K562 (cell line): Measurements from ENCODE around the gene GINS3. TPM values are rescaled to one million over a fixed set of nuclear protein-coding genes. Genes with fewer than 3 reads are reported as not detected.

Source experiments
- ARHGAP35 ChIP-seq: fragments of 450-650 bp; IDR thresholded peaks from 2 replicates; pipeline ENCODE4 v1.6.1; 2018; ENCODE audit not compliant: partially characterized antibody
- CBFB ChIP-seq: sonication (generic); formaldehyde crosslinking; IDR thresholded peaks from 2 replicates; pipeline ENCODE4 v1.4.0; 2020; ENCODE audit warnings: mild to moderate bottlenecking, missing genetic modification reagents
- CREM ChIP-seq: IDR thresholded peaks from 2 replicates; pipeline ENCODE4 v1.6.1; 2014; ENCODE audit warnings: antibody characterized with exemption, low read depth
- FOSL1 ChIP-seq: fragments of 200-800 bp; sonication (Bioruptor generic); conservative IDR thresholded peaks from 2 replicates; pipeline ENCODE4 v1.6.1; 2016; ENCODE audit warnings: missing genetic modification characterization, missing compliant biosample characterization
- FOXK1 ChIP-seq: sonication (generic); formaldehyde crosslinking; IDR thresholded peaks from 2 replicates; pipeline ENCODE4 v1.8.0; 2022; ENCODE audit warnings: missing genetic modification reagents, mild to moderate bottlenecking, borderline replicate concordance
- MAFF ChIP-seq: IDR thresholded peaks from 2 replicates; pipeline ENCODE4 v1.6.1; 2012; ENCODE audit warnings: low read length, improper control_type of control experiment
- MEIS2 ChIP-seq: fragments of 450-650 bp; IDR thresholded peaks from 2 replicates; pipeline ENCODE4 v1.6.1; 2014; ENCODE audit warnings: mild to moderate bottlenecking; ENCODE audit not compliant: partially characterized antibody
- PKNOX1 ChIP-seq: fragments of 450-650 bp; IDR thresholded peaks from 2 replicates; pipeline ENCODE4 v1.6.1; 2016
- SMARCE1 ChIP-seq: fragments of 450-650 bp; IDR thresholded peaks from 2 replicates; pipeline ENCODE4 v1.7.1; 2016; ENCODE audit warnings: mild to moderate bottlenecking
- polyA plus RNA-seq, 8 experiments: library from polyadenylated mRNA; depleted of rRNA in 4 of 8; stranded (reverse) in 5 of 8; unstranded in 3 of 8; fragments of >200 nt; fragmentation: Nextera tagmentation in 2 of 8; fragmentation: Illumina TruSeq in 1 of 8; extraction: Ambion mirVana in 2 of 8; extraction: Trizol in 1 of 8; gene quantifications; 2 replicates each; pipeline versions ENCODE4 v1.2.1 to v1.2.3, GENCODE V29; 2011 to 2014; ENCODE audit warnings: inconsistent platforms in 1 of 8, missing spikeins in 1 of 8
- total RNA-seq, 7 experiments: library from RNA; depleted of rRNA in 6 of 7; stranded (reverse); fragments of >200 nt in 6 of 7; fragmentation: Illumina TruSeq in 2 of 7; extraction: Trizol in 2 of 7; gene quantifications; 2 replicates each; pipeline versions ENCODE4 v1.2.1 to v1.2.3, GENCODE V29; 2011 to 2021; ENCODE audit warnings: low replicate concordance in 1 of 7
- TF ChIP-seq, protein P1 (sequence below), 2 experiments: fragments of 450-650 bp in 1 of 2; sonication (generic) in 1 of 2; formaldehyde crosslinking in 1 of 2; IDR thresholded peaks in 1 of 2; conservative IDR thresholded peaks in 1 of 2; 2 replicates each; pipeline versions ENCODE4 v1.6.1 to v1.8.1; 2016 to 2023; ENCODE audit warnings: mild to moderate bottlenecking in 2 of 2, moderate library complexity in 2 of 2, inconsistent platforms in 1 of 2, missing genetic modification reagents in 1 of 2
- TF ChIP-seq, protein P2 (sequence below): fragments of 450-650 bp; formaldehyde crosslinking; IDR thresholded peaks from 2 replicates; pipeline ENCODE4 v1.4.0; 2020; ENCODE audit warnings: mild to moderate bottlenecking, moderate library complexity

GINS3 gene
- total and polyA plus RNA-seq, 9 of the 15 experiments (the other 6 are each of a cell fraction or from before 2014, with no cell fraction given), result 17.8 to 31.9 (median 25.4) TPM

- TF ChIP-seq FOSL1 (tag) (peak; percentile 69), MAFF (peak; percentile 55), ARHGAP35 (no peak), CBFB (no peak), PKNOX1 (peak; percentile 80), FOXK1 (CRISPR knock-in tag) (no peak), SMARCE1 (peak; percentile 47; the same call in 1 of the 2 replicates), CREM (no peak), MEIS2 (peak; percentile 93)
- TF ChIP-seq, protein P1, sequence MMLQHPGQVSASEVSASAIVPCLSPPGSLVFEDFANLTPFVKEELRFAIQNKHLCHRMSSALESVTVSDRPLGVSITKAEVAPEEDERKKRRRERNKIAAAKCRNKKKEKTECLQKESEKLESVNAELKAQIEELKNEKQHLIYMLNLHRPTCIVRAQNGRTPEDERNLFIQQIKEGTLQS (IDR thresholded peaks at IDR 0.05), result peak; percentile 13; the same call in 1 of the 2 replicates
- TF ChIP-seq, protein P1 (CRISPR knock-in tag; conservative IDR thresholded peaks at IDR 0.05), result no peak
- TF ChIP-seq, protein P2, sequence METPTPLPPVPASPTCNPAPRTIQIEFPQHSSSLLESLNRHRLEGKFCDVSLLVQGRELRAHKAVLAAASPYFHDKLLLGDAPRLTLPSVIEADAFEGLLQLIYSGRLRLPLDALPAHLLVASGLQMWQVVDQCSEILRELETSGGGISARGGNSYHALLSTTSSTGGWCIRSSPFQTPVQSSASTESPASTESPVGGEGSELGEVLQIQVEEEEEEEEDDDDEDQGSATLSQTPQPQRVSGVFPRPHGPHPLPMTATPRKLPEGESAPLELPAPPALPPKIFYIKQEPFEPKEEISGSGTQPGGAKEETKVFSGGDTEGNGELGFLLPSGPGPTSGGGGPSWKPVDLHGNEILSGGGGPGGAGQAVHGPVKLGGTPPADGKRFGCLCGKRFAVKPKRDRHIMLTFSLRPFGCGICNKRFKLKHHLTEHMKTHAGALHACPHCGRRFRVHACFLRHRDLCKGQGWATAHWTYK (CRISPR knock-in tag), result no peak
These were observed 56.6 kb downstream of the GINS3 start (continued) for GRCh38 chr16:58448890-58449289.
